ENCODE data around the gene ACLY.

- TF ChIP-seq POLR2A (IDR thresholded peaks at IDR 0.05), result no peak
- no peak for TF ChIP-seq CTCF (IDR thresholded peaks at IDR 0.05)
Observed at GRCh38 chr17:41836550-41837196, 82.1 kb downstream of the ACLY start.

Measured in heart left ventricle (tissue), 13 donors.